NOMO-1 treated with DMSO at 0.1 percent for 48 hours (cell line): Measurements from ENCODE around the gene EXD3.

Experiments
- DNase-seq: peaks from one replicate; lab custom pipeline; 2025; ENCODE audit not compliant: unreplicated experiment; lab: John Stamatoyannopoulos, UW

EXD3 gene

DNA sequence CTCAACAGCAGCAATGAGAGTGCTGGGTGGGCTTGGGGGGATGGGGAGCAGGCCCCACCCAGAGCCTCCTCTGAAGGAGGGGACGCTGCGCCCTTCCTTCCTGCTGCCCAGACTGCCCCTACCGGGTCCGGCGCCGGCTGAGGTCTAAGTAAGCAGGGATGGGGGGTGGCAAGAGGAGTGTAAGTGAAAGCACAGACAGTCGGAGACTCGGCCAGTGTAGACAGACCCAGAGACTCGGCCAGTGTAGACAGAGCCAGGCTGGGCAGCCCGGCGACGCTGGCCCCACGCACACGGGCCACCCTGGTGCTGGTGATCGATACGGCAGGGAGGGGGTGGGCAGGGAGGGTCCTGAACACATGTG is 25.6 kb upstream of the EXD3 start:
- DNase-seq: no peak

DNA sequence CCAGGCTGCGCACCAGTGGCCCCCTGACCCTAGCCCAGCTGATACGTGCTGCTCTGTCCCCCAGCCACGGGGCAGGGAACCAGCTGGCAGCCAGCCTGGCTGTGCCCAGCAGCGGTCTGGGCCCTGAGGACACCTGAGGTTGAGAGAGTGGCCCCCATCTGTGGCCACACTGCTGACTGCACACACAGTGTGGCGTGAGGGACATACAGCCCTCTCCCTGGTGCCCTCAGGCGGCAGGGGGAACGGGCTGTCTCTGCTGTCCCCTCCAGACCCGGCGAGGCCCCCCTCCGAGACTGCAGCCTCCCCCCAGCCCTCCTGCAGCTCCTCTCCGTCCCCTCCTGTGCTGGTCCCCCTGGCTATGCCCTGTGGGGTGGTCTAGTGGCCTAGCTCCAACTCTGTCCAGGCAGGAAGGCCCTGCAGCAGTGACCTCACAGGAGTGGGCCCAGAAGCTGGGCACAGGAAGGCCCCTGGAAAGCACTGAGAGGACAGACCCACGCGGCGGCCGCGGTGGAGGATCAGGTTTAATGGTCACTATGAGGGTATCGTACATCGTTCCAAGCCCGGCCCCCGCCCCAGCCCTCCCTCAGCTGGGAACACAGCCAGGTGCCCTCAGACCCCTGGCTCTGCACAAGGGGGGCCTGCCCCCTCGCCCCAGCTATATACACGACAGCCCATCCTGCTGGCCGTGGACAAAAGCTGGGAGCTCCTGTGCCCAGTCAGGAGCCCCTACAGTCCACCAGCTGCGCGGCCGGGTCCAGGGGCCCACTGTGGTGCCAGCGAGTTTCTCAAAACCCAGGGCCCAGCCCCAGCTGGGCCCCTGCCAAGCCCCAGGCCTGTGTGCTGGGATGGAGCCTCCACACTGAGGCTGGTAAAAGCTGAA is 25.0 kb upstream of the EXD3 start:
- no peak for DNase-seq

DNA sequence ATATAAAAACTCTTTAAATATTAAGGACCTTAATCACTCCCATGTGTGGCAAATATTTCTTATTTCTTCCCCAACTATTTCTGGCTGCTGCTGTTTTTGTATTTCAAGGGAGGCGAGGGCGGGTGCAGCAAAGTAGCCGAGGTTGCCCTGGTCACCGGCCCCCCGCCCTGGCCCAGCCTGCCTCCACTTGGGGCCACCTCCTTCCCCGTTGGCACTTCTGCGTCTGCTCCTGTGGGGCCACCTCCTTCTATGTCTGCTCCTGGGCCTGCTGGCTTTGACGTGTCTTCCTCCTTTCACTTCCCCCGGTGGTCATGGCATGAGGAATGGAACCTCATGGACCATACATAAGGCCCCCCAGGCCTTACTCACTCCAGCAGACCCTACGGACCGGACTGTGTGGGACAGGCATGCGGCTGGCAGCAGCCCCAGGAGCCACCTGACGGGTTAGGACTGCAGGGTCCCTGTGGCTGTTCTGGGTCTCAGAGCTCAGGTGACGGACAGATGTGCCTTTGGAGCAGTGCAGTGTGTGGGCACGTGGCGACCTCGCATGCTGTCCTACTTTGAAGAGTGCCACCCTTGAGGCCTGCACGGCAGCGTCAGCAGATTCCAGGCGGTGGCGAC is 24.0 kb upstream of the EXD3 start:
- peak; percentile 85 for DNase-seq

DNA sequence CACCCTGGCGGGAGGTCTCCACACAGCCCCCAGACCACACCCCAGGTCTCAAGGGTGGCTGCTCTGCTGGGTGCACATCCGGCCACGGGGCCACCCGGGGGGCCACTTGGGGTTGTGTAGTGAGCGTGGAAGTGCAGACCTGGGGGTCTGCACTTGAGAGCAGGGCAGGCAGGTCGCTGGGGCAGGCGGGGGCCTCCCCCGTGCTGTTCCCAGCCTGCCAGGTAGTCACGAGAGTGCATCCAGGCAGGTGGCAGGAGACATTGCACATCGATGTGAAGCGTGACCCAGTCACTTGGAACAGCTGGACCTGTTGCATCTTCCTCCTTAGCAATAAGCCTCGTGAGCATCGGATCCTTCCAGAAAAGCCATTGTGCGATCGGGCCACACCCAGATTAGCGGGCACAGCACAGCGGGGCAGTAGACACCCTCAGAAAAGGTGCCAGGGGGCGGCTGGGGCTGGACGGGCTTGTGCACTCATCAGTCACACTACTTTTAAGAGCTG is 23.0 kb upstream of the EXD3 start:
- DNase-seq: no peak

DNA sequence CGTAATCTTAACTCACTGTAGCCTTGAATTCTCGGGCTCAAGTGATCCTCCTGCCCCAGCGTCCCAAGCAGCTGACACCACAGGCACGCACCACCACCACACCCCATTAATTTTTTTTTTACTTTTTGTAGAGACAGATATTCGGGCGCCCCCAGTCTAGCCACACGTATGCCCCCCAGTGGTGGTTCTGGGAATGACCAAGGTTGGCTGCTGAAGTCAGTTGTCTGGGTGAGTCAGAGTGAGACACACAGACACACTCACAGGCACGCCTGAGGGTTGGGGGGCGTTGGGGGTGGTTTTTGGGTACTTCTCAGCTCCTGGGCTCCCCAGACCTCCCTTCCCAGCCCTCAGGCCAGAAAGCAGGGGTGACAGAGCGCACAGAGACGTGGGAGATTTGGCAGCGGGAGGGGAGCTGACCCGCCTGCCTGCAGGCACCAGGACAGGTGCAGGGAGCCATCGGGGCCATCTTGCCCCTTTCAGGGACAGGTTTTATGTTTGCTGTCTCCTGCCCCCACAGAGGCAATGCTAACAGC is 22.4 kb upstream of the EXD3 start:
- DNase-seq: peak; percentile 77

DNA sequence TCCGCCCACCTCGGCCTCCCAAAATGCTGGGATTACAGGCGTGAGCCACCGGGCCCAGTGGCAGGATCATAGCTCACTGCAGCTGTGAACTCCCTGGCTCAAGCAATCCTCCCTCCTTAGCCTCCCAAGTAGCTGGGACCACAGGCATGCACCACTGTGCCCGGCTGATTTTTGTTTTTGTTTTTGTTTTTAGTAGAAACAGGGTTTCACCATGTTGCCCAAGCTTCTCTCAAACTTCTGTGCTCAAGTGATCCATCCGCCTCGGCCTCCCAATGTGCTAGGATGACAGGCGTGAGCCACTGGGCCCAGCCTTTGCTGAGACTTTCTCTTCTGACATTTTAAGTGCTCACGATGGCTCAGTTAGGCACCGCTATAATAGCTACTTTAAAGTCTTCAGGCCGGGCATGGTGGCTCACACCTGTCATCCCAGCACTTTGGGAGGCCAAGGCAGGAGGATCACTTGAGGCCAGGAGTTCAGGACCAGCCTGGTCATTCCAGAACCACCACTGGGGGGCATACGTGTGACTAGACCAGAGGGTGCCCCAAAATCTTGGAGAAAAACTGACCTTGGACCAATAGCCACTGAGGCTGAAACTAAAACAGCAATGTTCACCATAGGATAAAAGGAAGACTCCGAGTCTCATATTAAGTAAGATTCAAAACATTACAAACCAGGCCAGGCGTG is 21.3 kb upstream of the EXD3 start:
- DNase-seq: no peak

DNA sequence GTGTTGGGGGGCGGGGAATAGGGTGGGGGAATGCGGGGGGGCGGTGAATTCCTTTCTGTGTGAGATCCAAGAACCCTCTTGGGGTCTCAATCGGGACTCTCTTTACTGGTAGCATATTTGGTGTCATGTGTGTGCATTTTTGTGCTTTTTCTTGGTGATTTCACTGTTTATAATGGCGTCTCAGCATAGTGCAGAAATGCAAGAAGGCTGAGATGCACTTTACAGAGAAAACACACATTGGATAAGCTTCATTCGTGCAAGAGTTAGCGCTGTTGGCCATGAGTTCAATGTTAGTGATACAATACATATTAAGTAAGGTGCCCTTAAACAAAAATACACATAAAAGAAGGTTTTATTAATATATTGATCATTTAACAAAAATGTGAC is 19.0 kb upstream of the EXD3 start:
- no peak for DNase-seq

DNA sequence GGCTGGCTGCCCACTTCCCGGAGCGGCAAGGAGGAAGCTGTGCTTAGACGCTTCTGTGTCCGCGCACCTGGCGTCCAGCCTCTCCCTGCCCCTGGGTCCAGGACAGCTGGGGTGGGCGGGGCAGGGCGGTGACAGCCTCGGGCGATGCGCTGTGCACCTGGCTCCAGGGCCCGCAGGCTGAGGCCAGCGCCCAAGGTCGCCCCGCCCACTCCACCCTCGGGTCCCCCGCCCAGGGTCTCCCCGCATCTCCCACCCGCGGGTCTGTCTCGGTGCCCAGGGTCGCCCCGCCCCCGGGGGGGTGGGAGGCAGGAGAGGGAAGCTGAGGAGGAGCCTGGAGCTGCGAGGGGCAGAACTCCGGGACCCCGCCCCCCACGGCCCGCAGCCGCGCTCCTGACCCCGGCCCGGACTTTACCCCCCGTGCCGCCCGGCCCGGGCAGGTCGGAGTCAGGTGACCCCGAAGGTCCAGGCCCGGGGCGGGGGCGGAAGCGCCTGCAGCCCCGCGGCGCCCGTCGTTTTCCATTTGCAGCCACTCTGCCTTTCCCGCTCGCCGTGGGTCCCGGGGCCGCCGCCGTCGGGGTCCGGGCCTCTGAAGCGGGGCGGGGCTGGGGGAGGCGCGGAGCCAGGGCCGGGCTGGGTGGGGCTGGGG is 18.4 kb upstream of the EXD3 start, which contains the start of gene ENTPD8:
Gene ENTPD8, minus strand, starts transcription at position 69 of the 646 bp plus-strand sequence. CDS start 3,072 bp downstream, outside the sequence.
- peak; percentile 27 for DNase-seq

DNA sequence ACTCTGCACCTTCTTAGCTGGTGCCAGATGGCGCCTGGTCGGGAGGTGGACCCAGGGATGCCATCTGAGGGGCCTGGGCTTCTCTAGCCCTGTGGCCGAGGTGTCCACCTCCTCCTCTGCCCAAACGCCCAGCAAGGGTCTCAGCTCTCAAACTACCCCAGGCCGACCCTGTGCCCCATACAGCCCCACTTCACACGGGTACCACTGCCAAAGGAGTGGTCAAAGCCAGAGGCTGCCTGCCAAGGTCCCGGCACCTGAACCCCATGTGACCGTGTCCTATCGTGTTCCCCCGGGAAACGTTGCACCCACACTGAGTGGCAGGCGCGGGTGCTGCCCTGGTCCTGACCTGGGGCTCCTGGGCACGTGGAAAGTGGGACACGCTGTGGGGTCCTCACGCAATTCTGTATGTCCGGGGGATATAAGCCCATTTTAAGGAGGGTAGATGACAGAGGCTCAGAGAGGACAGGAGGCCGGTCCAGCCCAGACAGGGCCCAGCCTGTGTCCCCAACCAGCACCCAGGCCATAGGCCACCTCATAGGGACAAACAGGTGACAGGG is 16.3 kb upstream of the EXD3 start:
- no peak for DNase-seq

DNA sequence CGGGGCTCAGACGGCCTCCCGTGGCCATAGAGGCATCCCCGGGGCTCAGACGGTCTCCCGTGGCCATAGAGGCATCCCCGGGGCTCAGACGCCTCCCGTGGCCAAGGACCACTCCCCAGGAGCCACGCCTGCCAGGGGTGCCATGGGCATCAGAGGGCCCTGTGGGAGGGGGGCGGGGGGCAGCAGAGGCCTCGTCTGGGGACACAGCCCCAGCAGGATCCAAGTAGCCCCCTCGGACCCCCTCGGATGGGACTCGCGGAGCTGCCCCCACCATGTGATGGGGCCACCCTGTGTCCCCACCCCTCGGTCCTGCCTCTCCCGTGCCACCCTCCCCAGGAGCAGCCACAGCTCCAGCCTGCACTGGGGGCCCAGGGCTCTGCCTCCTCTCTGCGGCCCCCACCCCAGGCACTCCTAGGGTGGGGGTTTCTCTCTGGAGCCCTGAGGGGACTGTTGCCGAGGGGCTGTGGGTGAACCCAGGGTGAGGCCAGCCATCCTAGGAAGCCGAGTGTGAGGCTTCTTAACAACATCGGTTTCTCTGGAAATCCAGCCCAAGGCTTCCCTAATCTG is 15.7 kb upstream of the EXD3 start:
- DNase-seq: no peak

DNA sequence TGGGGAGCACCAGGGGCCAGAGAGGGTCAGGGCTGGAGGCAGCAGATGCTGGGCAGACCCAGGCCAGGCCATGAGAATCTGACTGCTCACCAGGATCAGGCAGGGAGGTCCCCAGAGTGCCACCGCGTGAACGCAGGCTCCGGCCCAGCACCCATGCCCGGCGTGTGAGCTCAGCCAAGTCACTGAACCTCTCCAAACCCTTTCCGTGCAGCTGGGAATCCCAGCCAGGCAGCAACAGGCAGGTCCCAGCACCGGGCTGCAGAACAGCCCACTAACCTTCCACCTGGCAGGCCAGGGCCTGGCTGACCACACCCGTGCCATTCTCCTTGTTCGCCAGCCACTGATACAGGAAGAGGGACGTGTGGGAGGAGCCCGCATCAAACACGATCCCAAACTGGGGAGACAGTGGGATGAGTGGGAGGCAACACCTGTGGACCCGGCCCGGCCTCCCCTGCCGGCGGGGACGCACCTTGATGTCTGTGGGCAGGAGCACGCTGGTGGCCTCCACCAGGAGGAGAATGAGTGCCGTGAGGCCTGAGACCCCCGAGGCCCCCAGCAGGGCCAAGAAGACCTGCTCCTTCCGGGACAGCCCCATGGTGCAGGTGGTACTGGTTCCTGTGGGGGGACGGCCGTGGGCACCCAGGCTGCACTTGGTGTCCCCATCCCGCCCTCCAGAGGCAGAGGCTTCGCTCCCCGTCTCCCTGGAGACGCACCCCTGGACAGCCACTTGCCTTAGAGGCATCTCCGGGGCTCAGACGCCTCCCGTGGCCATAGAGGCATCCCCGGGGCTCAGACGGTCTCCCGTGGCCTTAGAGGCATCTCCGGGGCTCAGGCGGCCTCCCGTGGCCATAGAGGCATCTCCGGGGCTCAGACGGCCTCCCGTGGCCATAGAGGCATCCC is 15.0 kb upstream of the EXD3 start:
- no peak for DNase-seq

DNA sequence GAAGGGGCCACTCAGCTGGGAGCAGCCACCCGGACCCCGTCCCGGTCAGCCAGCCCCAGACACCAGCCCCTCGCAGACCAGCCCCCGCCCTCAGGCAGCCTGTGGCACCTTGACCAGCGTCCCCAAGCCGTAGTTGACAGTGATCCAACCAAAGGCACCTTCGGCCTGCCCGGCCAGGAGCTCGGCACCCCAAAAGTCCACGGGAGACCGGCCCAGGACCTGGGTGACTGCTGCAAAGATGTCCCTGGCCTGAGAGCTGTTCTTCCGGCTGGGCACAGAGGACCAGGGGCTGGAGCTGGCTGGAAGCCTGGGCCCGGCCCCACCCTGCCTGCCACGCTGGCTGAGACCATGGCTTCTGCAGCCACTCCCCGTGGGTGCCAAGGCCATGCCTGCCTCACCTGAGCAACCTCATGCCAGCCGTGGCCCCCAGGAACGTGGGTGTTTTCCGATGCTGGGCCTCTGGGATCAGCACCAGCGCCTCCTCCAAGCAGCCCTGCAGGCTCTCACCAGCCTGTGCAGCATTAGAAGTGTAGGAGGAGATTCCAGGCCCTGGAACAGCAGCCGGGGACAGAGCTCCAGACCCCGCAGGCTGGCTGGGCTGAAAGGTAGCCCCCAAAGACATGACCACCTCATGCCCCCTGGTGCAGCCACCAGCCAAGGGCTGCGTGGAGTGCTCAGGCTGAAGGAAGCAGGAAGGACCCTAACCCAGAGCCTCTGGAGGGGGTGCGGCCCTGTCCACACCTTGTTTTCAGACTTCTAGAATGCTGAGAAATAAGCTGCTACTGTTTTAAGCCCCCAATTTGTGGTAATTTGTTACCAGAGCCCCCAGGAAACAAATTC is 14.0 kb upstream of the EXD3 start:
- DNase-seq: no peak

DNA sequence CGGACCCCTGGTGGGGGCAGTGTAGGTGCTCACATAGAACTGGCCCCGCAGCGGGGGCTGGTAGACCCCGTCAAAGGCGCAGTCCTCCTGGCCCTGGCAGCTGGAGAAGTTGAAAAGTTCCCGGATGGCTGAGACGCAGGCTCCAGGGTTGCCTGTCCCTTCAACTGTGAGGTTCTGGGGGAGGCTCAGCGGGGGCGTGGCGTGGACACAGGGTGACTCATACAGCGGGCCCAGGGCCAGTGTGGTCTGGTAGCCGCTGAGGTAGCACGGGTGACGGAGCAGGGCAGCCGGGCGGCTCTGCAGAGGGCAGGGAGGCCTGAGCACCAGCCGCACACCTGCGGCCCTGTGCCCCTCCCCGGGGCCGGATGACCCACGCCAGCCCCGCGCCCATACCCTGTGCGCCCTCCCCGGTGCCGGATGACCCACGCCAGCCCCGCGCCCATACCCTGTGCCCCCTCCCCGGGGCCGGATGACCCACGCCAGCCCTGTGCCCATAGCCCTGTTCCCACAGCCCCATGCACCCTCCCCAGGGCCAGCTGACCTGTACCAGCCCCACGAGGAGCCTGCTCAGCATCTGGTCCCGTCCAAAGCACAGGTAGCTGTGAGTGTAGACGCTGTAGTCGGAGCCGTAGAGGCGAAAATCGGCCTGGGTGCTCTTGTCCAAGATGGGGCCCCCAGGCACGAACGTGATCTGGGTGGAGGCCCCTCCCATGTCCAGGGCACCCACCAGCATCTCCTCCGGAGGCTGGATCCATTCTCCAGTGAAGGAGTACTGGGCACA is 13.2 kb upstream of the EXD3 start:
- DNase-seq: peak; percentile 75

DNA sequence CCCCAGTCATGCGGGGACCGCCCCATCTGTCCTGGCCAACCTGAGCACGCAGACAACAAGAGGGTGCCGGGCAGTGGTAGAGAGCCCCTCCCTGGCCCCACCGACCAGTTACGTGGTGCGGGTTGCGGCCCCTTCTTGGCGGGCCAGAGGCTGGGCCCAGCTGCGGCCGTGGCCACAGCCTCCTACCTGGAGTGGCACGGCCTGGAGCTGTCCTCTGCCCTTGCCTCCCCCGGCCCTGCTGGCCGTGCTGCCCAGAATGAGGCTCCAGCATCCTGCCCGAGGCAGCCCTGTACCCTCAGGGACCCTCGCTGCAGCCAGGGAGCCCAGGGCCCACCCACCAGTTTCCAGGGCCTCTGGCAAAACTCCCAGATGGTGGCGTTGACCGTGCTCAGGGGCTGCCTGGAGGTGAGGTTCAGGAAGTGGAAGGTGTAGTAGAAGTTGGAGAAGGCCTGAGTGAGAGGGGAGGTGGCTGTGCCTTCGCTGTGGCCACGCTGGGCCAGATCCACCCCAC is 12.5 kb upstream of the EXD3 start:
- no peak for DNase-seq

DNA sequence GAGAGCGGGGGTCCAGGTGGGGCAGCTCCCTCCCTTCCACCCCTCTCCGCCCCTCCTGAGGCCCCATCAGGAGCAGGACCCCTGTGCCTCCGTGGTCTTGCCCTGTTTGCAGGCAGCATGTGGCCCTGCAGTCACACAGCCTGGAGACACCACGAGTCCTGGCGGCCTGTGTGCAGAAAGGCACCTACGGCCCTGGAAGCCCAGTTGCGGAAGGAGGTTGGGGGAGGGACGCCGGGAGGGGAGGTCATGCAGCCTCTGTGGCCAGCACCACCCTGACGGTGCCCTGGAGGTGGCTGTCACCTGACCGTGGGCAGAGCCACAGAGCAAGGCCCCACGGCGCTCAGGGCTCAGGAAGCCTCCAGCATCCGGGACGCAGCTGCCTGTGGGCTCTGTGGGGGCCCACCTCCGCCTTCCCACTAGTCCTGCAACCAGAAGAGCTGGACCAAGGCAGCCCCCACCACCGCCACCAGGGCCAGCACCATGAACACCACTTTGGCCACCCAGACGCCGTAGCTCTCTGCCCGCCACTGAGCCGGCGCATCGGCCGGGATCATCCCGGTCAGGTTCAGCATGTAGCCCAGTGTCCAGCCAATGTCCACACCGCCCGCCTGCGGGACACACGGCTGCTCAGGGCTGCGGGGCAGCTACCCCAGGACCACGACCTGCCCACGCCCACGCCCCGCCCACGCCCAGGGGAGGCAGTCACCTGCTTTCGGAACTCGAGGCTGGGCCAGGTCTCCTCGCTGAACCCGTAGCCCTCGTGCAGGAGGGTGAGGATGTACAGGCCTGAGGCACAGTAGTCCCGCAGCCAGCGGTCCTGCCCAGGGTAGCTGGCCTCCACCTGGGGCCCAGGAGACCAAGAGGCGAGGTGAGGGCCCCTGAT is 11.8 kb upstream of the EXD3 start:
- no peak for DNase-seq

DNA sequence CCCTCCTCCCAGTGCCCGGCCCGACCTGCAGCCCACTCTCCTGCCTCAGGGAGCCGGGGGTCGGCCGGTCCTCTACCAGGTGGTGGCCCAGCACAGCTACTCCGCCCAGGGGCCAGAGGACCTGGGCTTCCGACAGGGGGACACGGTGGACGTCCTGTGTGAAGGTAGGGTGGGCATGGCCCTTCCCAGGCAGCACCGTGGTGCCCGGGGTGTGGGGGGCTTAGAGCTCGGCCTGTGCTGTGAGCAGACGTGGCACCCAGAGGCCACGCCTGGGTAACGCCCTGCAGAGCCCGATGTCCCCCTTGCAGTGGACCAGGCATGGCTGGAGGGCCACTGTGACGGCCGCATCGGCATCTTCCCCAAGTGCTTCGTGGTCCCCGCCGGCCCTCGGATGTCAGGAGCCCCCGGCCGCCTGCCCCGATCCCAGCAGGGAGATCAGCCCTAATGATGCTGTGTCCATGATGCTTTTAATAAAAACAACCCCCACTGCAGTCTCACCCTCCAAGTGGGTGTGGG is 11.0 kb upstream of the EXD3 start:
- DNase-seq: no peak
